ENCODE measurements around the gene SPATA31A1.
"Not testable (repeated sequence)": the region's sequence is repeated elsewhere in the genome, so short reads cannot be mapped to it uniquely, and the experiment has no call there.

SPATA31A1 gene

GRCh38 chr9:39355369-39355768 is at the start of gene SPATA31A1:
Gene SPATA31A1, plus strand, starts transcription at chr9:39355669. Its CDS starts 62 bp downstream, at chr9:39355731.
- DNase-seq = not testable (repeated sequence)

DNA sequence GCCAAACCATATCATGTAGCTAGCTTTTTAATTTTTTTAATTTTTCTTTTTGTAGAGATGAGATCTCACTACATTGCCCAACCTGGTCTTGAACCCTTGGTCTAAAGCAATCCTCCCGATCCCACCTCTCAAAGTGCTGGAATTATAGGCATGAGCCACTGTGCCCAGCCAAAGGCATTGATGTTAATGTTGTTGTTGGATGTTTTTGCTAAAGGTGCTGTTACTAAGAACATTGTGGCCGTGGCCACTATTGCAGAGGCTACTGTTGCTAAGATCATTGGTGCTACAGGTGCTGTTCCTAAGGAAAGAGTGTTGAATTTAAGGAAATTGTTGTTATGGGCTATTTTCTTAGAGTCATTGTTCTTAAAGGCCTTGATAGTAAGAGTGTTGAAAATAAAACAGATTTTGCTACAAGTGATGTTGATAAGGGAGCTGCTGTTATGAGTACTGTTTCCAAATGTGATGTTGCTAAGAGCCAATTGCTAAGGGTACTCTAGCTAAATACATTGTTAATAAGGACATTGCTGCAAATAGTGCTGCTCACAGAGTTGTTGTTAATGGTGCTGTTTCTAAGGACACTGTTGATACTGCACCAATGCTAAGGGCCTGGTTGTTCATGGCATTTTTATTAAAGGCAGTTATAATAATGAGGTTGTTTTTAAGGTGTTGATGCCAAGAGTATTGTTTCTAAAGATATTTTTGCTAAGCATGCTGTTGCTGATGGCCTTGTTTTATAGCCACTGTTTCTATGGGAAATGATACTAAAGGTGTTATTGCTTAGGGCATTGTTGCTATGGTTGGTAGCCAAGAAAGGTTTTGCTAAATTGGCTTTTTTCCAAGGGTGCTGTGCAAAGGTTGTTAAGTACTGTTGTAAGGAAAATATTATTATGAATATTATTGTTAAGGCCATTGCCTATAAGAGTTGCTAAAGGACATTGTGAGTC is 52.1 kb downstream of the SPATA31A1 start:
- not testable (repeated sequence) for DNase-seq

- DNase-seq = not testable (repeated sequence)
Measured at GRCh38 chr9:39411254-39411940, 55.9 kb downstream of the SPATA31A1 start.
